Measurements from ENCODE around the gene ISOC2.

ISOC2 gene

GRCh38 chr19:55406826-55407549, 54.5 kb downstream of the ISOC2 start:
- TF ChIP-seq CTCF (IDR thresholded peaks at IDR 0.05; ENCODE audit: low read depth, low read length) = no peak
- in situ Hi-C loops (cut with HindIII; ENCODE audit: low sequenced_read_pairs) = no loop called here
- DNase-seq (ENCODE audit: low read depth, low spot score) = peak; percentile 25
- peak overlapping the region; percentile 80 for H3K4me3 ChIP-seq (ENCODE audit: low read depth, low read length)

GRCh38 chr19:55406091-55406825, 55.2 kb downstream of the ISOC2 start:
- peak overlapping the region; percentile 80 for H3K4me3 ChIP-seq (ENCODE audit: low read depth, low read length)
- DNase-seq (ENCODE audit: low read depth, low spot score) = no peak
- in situ Hi-C loops (cut with HindIII; ENCODE audit: low sequenced_read_pairs) = no loop called here
- TF ChIP-seq CTCF (IDR thresholded peaks at IDR 0.05; ENCODE audit: low read depth, low read length) = no peak

DNA sequence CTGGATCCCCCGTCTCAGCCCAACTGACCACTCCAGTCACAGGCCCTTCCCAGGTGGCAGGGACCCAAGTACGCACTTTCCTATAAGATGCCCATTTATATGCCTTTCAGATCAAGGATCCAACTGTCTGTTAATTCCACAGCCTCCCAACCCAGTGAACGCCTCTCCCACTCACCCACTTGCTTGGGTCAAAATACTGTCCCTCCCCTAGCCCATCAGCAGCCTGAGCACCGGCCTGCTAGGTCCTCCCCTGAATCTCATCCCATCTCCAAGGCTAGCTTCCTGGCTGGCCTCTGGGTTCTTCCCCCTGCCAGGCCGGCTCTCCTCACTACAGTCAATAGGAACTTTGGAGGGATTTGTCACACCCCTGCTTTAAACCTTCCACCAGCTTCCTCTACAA, 55.8 kb downstream of the ISOC2 start:
- peak overlapping the region; percentile 80 for H3K4me3 ChIP-seq (ENCODE audit: low read depth, low read length)

More for the DNA sequence above, 55.8 kb downstream of the ISOC2 start:
- in situ Hi-C loops (cut with HindIII; ENCODE audit: low sequenced_read_pairs) = no loop called here
- DNase-seq (ENCODE audit: low read depth, low spot score) = no peak
- TF ChIP-seq CTCF (IDR thresholded peaks at IDR 0.05; ENCODE audit: low read depth, low read length) = no peak
